Stimulated activated naive CD8-positive, alpha-beta T cell treated with anti-CD3 and anti-CD28 coated beads, Interleukin-15, amount 100 ng/mL, for 72 hours (primary cell): ENCODE data around the gene EIF1AY.
"Not testable (repeated sequence)": the region's sequence is repeated elsewhere in the genome, so short reads cannot be mapped to it uniquely, and the experiment has no call there.

ENCODE experiments used
- ATAC-seq: fragments of 150-1000 bp; cut with Tn5 transposase; 2 replicates; pipeline ENCODE4 v1.10.0; 2021; ENCODE audit warnings: mild to moderate bottlenecking, moderate library complexity
- DNase-seq, 2 donors: peaks; one replicate each; pipeline ENCODE4 v3.0.0; 2021 to 2022
- H3K27ac Mint-ChIP-seq, 2 donors: one replicate each; pipeline ENCODE4 v1.8.0; 2022; ENCODE audit warnings: mild to moderate bottlenecking in 2 of 2, mixed read lengths in 2 of 2, moderate library complexity in 2 of 2
- H3K27me3 Mint-ChIP-seq: one replicate; pipeline ENCODE4 v1.8.0; 2022; ENCODE audit warnings: mixed read lengths
- H3K4me1 Mint-ChIP-seq: one replicate; pipeline ENCODE4 v1.8.0; 2022; ENCODE audit warnings: mild to moderate bottlenecking, mixed read lengths
- H3K4me3 Mint-ChIP-seq, 2 donors: one replicate each; pipeline ENCODE4 v1.8.0; 2022; ENCODE audit warnings: mild to moderate bottlenecking in 2 of 2, mixed read lengths in 2 of 2, moderate library complexity in 1 of 2
- H3K9me3 Mint-ChIP-seq, 2 donors: one replicate each; pipeline ENCODE4 v1.8.0; 2022; ENCODE audit warnings: mixed read lengths in 2 of 2

EIF1AY gene

GRCh38 chrY:20575531-20576121 lies at the start of gene EIF1AY:
Gene EIF1AY (plus strand): TSS chrY:20575776. CDS start chrY:20575872, 96 bp downstream.
- Mint-ChIP-seq H3K4me1 (peaks cover 21% of the 10 kb centered on the region), H3K9me3 (no peaks in the 10 kb centered on the region), H3K27ac (peak within 1 kb of the TSS; percentile 98 to 99), H3K4me3 (peak within 1 kb of the TSS; percentile 91 to 94), H3K27me3 (no peaks in the 10 kb centered on the region)
- peak; percentile 95 for ATAC-seq
- DNase-seq = peak; percentile 80 to 97

GRCh38 chrY:20528435-20528834 lies 47.1 kb upstream of the EIF1AY start:
- Mint-ChIP-seq H3K27me3 (no peaks in the 10 kb centered on the region), H3K9me3 (peaks cover 0 to 4% of the 10 kb centered on the region in 2 donors), H3K27ac (no peak overlapping the region), H3K4me3 (no peak overlapping the region), H3K4me1 (peaks cover 9% of the 10 kb centered on the region)
- ATAC-seq (no peak), DNase-seq (no peak)

- ATAC-seq (no peak), DNase-seq (no peak)
- Mint-ChIP-seq H3K9me3 (no peaks in the 10 kb centered on the region), H3K4me3 (no peak overlapping the region), H3K27ac (no peak overlapping the region), H3K27me3 (no peaks in the 10 kb centered on the region), H3K4me1 (peaks cover 13% of the 10 kb centered on the region)
Observed at GRCh38 chrY:20538186-20538585, 37.4 kb upstream of the EIF1AY start.

GRCh38 chrY:20538933-20539332 lies 36.6 kb upstream of the EIF1AY start:
- DNase-seq = no peak
- peaks cover 13% of the 10 kb centered on the region for H3K4me1 Mint-ChIP-seq
- H3K9me3 Mint-ChIP-seq = no peaks in the 10 kb centered on the region
- no peak for ATAC-seq
- H3K27ac Mint-ChIP-seq = no peak overlapping the region
- no peak overlapping the region for H3K4me3 Mint-ChIP-seq
- H3K27me3 Mint-ChIP-seq = no peaks in the 10 kb centered on the region

- H3K27ac Mint-ChIP-seq = no peak overlapping the region
- no peak for DNase-seq
- no peak overlapping the region for H3K4me3 Mint-ChIP-seq
- H3K4me1 Mint-ChIP-seq = peaks cover 7% of the 10 kb centered on the region
- no peak for ATAC-seq
- H3K9me3 Mint-ChIP-seq = peaks cover 0 to 10% of the 10 kb centered on the region in 2 donors
- H3K27me3 Mint-ChIP-seq = no peaks in the 10 kb centered on the region
Observed at GRCh38 chrY:20544451-20544960, 31.1 kb upstream of the EIF1AY start.

- no peak for ATAC-seq
- Mint-ChIP-seq H3K4me1 (no peaks in the 10 kb centered on the region), H3K27me3 (no peaks in the 10 kb centered on the region), H3K4me3 (no peak overlapping the region), H3K9me3 (peaks cover 0 to 13% of the 10 kb centered on the region in 2 donors), H3K27ac (no peak overlapping the region)
- no peak for DNase-seq
Observed at GRCh38 chrY:20546071-20546470, 29.5 kb upstream of the EIF1AY start.

- Mint-ChIP-seq H3K27me3 (no peaks in the 10 kb centered on the region), H3K27ac (no peak overlapping the region)
Observed at GRCh38 chrY:20549289-20549688, 26.3 kb upstream of the EIF1AY start.

GRCh38 chrY:20551840-20552239 lies 23.7 kb upstream of the EIF1AY start:
- H3K9me3 Mint-ChIP-seq = peaks cover 0 to 3% of the 10 kb centered on the region in 2 donors
- H3K27me3 Mint-ChIP-seq = no peaks in the 10 kb centered on the region
- no peaks in the 10 kb centered on the region for H3K4me1 Mint-ChIP-seq

More at GRCh38 chrY:20549289-20549688, 26.3 kb upstream of the EIF1AY start:
- no peak for ATAC-seq
- H3K4me1 Mint-ChIP-seq = no peaks in the 10 kb centered on the region
- no peak for DNase-seq
- H3K4me3 Mint-ChIP-seq = no peak overlapping the region
- peaks cover 0 to 13% of the 10 kb centered on the region in 2 donors for H3K9me3 Mint-ChIP-seq

GRCh38 chrY:20552764-20553323 lies 22.7 kb upstream of the EIF1AY start:
- not testable (repeated sequence) for H3K4me3 Mint-ChIP-seq, H3K4me1 Mint-ChIP-seq, DNase-seq, H3K27ac Mint-ChIP-seq, H3K9me3 Mint-ChIP-seq, H3K27me3 Mint-ChIP-seq, ATAC-seq

More at GRCh38 chrY:20551840-20552239, 23.7 kb upstream of the EIF1AY start:
- peak; percentile 64 for ATAC-seq
- no peak for DNase-seq
- Mint-ChIP-seq H3K27ac (no peak overlapping the region), H3K4me3 (no peak overlapping the region)

- Mint-ChIP-seq H3K9me3 (no peaks in the 10 kb centered on the region), H3K27ac (no peak overlapping the region), H3K4me3 (no peak overlapping the region), H3K4me1 (no peaks in the 10 kb centered on the region), H3K27me3 (no peaks in the 10 kb centered on the region)
- no peak for ATAC-seq
- no peak for DNase-seq
Observed at GRCh38 chrY:20555820-20556219, 19.8 kb upstream of the EIF1AY start.

GRCh38 chrY:20558677-20559076 lies 16.9 kb upstream of the EIF1AY start:
- no peaks in the 10 kb centered on the region for H3K4me1 Mint-ChIP-seq
- H3K4me3 Mint-ChIP-seq = no peak overlapping the region
- no peak for ATAC-seq
- DNase-seq = no peak
- no peaks in the 10 kb centered on the region for H3K27me3 Mint-ChIP-seq
- no peaks in the 10 kb centered on the region for H3K9me3 Mint-ChIP-seq
- no peak overlapping the region for H3K27ac Mint-ChIP-seq

GRCh38 chrY:20559873-20560512 lies 15.6 kb upstream of the EIF1AY start:
- Mint-ChIP-seq H3K27ac (peak overlapping the region in 1 of 2 donors; percentile 33), H3K4me1 (no peaks in the 10 kb centered on the region), H3K9me3 (no peaks in the 10 kb centered on the region), H3K27me3 (no peaks in the 10 kb centered on the region), H3K4me3 (no peak overlapping the region)
- ATAC-seq (no peak), DNase-seq (no peak)

- H3K27ac Mint-ChIP-seq = no peak overlapping the region
Observed at GRCh38 chrY:20571306-20571705, 4.3 kb upstream of the EIF1AY start.

GRCh38 chrY:20576506-20576905 lies 930 bp downstream of the EIF1AY start:
- no peak for DNase-seq
- ATAC-seq = no peak
- Mint-ChIP-seq H3K27me3 (no peaks in the 10 kb centered on the region), H3K4me3 (peak overlapping the region; percentile 91 to 94), H3K9me3 (no peaks in the 10 kb centered on the region), H3K27ac (peak overlapping the region; percentile 98 to 99), H3K4me1 (peaks cover 21% of the 10 kb centered on the region)

More at GRCh38 chrY:20571306-20571705, 4.3 kb upstream of the EIF1AY start:
- Mint-ChIP-seq H3K4me3 (no peak overlapping the region), H3K4me1 (peaks cover 11% of the 10 kb centered on the region), H3K9me3 (no peaks in the 10 kb centered on the region), H3K27me3 (no peaks in the 10 kb centered on the region)
- DNase-seq (no peak), ATAC-seq (no peak)

- peaks cover 14% of the 10 kb centered on the region for H3K4me1 Mint-ChIP-seq
- H3K27me3 Mint-ChIP-seq = no peaks in the 10 kb centered on the region
- DNase-seq (no peak), ATAC-seq (no peak)
- no peaks in the 10 kb centered on the region for H3K9me3 Mint-ChIP-seq
- H3K27ac Mint-ChIP-seq = no peak overlapping the region
- peak overlapping the region; percentile 44 to 73 for H3K4me3 Mint-ChIP-seq
Observed at GRCh38 chrY:20578206-20578605, 2.6 kb downstream of the EIF1AY start.

- no peak for ATAC-seq
- Mint-ChIP-seq H3K4me1 (peaks cover 10% of the 10 kb centered on the region), H3K9me3 (no peaks in the 10 kb centered on the region), H3K4me3 (no peak overlapping the region), H3K27ac (no peak overlapping the region), H3K27me3 (no peaks in the 10 kb centered on the region)
- no peak for DNase-seq
Observed at GRCh38 chrY:20581687-20582086, 6.1 kb downstream of the EIF1AY start.
